GM18951 (cell line): Measurements from ENCODE around the gene EYA2.
"Not testable (repeated sequence)": the region's sequence is repeated elsewhere in the genome, so short reads cannot be mapped to it uniquely, and the experiment has no call there.

ENCODE experiments used
- POLR2A ChIP-seq: IDR thresholded peaks from 4 replicates; pipeline ENCODE4 v1.6.1; 2011; ENCODE audit warnings: mild to moderate bottlenecking; ENCODE audit not compliant: insufficient read length, insufficient read depth; ENCODE audit errors: extremely low read depth
- in situ Hi-C: fragments of 300-500 bp; cut with MboI; formaldehyde crosslinking; loops from one replicate; pipeline ENCODE4 v1.12.0; 2022; ENCODE audit warnings: low sequenced_read_pairs, mixed read lengths, inconsistent platforms; ENCODE audit not compliant: unreplicated experiment

The EYA2 gene

DNA sequence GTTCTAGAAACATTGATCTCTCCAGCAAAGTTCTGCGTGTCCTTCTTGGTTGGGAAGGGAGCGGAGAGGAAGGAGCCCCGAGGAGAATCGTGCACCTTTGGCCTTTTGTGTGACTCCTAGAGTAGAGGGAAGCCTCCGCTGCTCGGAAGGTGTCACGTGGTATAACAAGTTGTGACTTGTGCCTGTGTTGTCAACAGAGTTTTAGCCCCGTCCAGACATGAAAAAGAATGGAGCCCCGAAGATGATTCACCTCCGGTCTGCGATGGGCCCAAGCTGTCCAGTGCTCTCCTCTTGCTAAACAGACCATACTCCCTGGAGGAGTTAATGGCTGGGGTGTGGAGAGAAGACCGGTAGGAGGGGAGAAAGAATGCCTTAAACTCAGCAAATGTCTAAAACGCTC, 7.0 kb downstream of the EYA2 start:
- TF ChIP-seq POLR2A, result no peak

DNA sequence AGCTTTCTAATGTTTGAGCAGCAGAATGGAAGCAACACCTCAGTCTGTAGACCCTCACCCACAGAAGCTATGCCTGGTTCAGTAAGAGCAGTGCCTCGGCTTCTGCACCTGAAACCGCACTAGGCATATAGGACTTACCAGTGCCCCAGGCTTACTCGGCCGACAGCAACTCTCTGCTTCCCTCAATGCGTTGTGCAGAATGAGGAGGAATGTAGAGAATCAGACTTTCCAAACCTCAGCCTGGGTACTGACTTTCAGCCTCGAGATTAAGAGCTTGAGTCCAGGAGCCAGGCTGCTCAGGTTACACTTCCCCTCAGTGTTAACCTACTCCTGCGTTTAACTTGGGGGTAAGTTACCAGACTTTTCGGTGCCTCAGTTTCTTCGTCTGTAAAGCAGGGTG, 8.6 kb downstream of the EYA2 start:
- in situ Hi-C loops, result no loop called here
- no peak for TF ChIP-seq POLR2A

More for the DNA sequence above, 7.0 kb downstream of the EYA2 start:
- in situ Hi-C loops, result no loop called here

DNA sequence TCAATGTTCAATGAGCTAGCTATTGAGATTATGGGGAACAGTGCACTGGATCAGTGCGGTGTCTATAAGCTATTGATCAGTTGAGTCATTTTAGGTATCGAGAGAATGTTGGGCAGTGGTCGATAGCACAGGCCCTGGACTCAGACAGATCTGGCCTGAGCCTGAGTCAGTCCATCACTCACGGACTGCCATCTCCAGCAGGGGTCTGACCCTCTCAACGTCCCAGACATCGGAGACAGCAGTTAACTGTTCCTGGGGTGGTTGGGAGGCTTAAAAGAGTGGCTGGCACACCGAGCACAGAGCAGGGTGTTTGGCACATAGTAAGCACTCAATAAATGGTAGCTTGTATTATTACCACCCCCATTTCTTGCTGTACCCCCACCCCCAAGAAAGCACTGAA, 9.3 kb downstream of the EYA2 start:
- TF ChIP-seq POLR2A, result no peak
- in situ Hi-C loops, result no loop called here

- in situ Hi-C loops, result no loop called here
- TF ChIP-seq POLR2A, result no peak
Observed at GRCh38 chr20:46905364-46906125, 10.9 kb downstream of the EYA2 start.

GRCh38 chr20:46913329-46914044, 18.8 kb downstream of the EYA2 start:
- TF ChIP-seq POLR2A, result no peak
- in situ Hi-C loops, result no loop called here

GRCh38 chr20:46914789-46915379, 20.2 kb downstream of the EYA2 start:
- TF ChIP-seq POLR2A, result no peak
- in situ Hi-C loops, result no loop called here

DNA sequence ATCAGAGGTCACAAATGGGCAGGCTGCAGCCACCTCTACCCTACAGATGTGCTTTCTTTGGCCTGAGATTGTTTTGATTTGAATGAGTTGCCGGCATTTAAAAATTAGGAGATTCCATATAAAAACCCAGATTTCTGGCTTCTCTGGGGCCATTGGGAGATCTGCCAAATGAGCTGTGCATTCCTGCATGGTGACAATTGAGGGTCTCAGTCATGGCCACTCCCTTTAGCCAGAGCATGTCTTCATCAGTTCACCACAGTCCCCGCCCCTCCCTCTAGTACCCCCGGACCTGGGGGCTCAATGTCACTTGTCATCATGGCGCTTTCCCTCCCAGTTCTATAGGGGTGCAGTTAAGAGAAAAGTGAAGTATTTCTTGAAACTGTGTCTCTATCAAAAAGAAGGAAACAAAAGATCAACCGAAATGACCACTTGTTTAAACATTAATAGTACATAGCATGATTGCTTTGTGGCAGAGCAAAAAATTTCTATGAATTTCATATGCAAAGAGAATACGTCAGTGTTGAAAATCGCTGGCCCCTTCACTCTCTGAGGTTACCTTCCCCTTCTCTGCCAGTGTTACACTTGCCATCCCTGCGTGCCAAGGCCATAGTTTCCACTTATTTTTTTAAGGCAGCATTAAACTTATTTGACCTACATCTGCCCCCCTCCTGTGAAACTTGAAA, 21.1 kb downstream of the EYA2 start:
- TF ChIP-seq POLR2A, result no peak
- in situ Hi-C loops, result no loop called here

- TF ChIP-seq POLR2A, result no peak
- in situ Hi-C loops, result no loop called here
Observed at GRCh38 chr20:46916258-46916603, 21.6 kb downstream of the EYA2 start.

DNA sequence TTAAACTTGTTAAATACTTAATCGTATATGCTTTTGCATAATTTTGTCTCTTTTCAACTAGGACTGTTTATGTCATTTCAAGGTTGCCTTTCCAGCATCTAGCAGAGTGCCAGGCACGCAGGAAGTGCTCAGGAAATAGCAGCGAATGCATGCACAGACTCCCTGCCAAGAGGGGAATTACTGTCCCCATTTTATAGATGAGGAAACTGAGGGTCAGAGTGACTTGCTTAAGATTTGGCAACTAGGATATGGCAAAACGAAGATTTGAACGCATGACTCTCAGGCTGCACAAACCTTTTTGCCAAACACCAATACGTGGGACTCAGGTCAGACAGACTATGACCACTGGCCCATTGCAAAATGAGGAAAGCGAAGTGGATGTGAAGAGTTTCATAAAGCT, 22.5 kb downstream of the EYA2 start:
- no peak for TF ChIP-seq POLR2A
- in situ Hi-C loops, result no loop called here

DNA sequence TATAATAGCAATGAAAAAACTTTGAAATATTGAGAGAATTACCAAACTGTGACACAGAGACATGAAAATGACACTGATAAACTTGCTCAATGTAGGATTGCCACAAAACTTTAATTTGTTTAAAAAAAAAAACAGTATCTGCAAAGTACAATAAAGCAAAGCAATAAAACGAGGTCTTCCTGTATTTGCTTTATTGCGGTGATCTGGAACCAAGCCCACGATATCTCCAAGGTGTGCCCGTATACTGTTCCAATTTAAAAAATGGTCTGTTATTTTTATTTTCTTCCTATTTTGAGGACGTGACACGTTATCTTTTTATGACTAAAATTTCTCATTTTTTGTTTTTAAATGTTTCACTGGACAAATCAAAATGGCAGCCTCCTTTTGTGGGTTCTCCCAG, 25.5 kb downstream of the EYA2 start:
- in situ Hi-C loops, result no loop called here
- TF ChIP-seq POLR2A, result no peak

DNA sequence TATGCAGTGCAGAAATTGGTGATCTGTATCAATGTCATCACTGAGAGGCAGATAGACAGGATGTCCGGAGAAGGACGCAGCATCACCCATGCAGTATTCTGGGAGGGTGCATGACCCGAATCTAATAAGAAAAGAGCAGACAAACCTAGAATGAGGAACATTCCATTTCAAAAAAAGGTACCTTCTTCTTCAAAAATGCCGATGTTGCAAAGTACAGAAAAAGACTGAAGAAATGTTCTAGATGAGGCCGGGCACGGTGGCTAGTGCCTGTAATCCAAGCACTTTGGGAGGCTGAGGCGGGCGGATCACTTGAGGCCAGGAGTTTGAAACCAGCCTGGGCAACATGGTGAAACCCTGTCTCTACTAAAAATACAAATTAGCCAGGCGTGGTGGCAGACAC, 28.2 kb downstream of the EYA2 start:
- in situ Hi-C loops, result not testable (repeated sequence)

DNA sequence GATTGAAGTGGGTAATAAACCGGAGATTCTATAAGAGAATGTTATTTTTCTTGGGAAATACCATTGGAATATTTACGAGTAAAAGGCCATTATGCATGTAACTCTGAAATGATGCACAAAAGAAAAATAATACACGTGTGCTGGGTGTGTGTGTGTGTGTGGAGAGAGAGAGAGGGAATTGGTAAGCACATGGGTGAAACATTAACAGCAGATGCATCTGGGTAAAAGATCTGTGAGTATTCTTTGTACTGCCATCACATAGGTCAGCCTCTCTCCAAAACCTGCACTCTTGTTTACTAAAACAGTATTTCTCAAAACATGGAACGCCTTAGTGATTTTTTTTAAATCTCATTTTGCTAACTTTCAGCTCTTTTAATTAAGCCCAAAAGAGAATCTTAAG, 28.9 kb downstream of the EYA2 start:
- TF ChIP-seq POLR2A, result no peak
- in situ Hi-C loops, result no loop called here

GRCh38 chr20:46928580-46929132, 34.0 kb downstream of the EYA2 start:
- in situ Hi-C loops, result no loop called here
- no peak for TF ChIP-seq POLR2A
